ENCODE data around the gene P4HTM. TPM values are rescaled to one million over a fixed set of nuclear protein-coding genes. Genes with fewer than 3 reads are reported as not detected.

Gene P4HTM
- total and polyA plus RNA-seq, 2 of the 4 experiments (the other 2 are of a cell fraction) = 10.4 to 26.1 TPM

GRCh38 chr3:49005303-49005680 is 15.3 kb downstream of the P4HTM start:
- dilution Hi-C loops (cut with HindIII; ENCODE audit: low sequenced_read_pairs, unreplicated experiment) (no loop called here), intact Hi-C loops (cut with micrococcal nuclease) (no loop called here), in situ Hi-C loops (cut with MboI; ENCODE audit: low sequenced_read_pairs) (no loop called here)
- WGBS, 2 experiments (ENCODE audit: extremely low coverage in 2 of 2, insufficient read length in 1 of 2) = 83% methylated on average over 1 of the region's 3 CpGs; no CpG with 5 or more reads in 1 of the 2 experiments
- H3K4me3 ChIP-seq (ENCODE audit: insufficient read depth, low read depth, low read length) = no peak overlapping the region
- H2BK15ac ChIP-seq (ENCODE audit: low read depth, low read length) = no peak overlapping the region
- H2AFZ ChIP-seq (replicated peaks; ENCODE audit: low read length, poor library complexity) = no peak overlapping the region
- peaks cover 21% of the 10 kb centered on the region for H3K9me1 ChIP-seq (ENCODE audit: insufficient read depth, low read length)
- H3K56ac ChIP-seq (ENCODE audit: extremely low read depth, insufficient read depth, low read length) = no peak overlapping the region
- H3K9ac ChIP-seq (ENCODE audit: low read depth, low read length) = no peak overlapping the region
- H4K91ac ChIP-seq (ENCODE audit: insufficient read depth, low read depth, low read length) = no peak overlapping the region
- H2AK5ac ChIP-seq (ENCODE audit: low read depth, low read length) = peak overlapping the region; percentile 87; the same call in 1 of the 2 replicates
- no peak for DNase-seq
- H3K4me1 ChIP-seq (ENCODE audit: control insufficient read depth, insufficient read depth, low read length) = peaks cover 11% of the 10 kb centered on the region
- ChIA-PET POLR2A (ENCODE audit: unreplicated experiment) (no interaction called here), CTCF (no interaction called here)
- no peak overlapping the region for H3K14ac ChIP-seq (replicated peaks; ENCODE audit: low read depth, low read length)
- no peak overlapping the region for H3K23ac ChIP-seq (ENCODE audit: low read depth, low read length)
- H2BK5ac ChIP-seq (ENCODE audit: low read depth, low read length, poor library complexity, severe bottlenecking) = no peak overlapping the region
- no peak overlapping the region for H2AK9ac ChIP-seq (replicated peaks; ENCODE audit: low read depth, low read length, poor library complexity)
- peaks cover 0 to 42% of the 10 kb centered on the region in 2 experiments; a peak in 2 of 4 replicates for H3K79me1 ChIP-seq (ENCODE audit: low read depth in 1 of 2, low read length in 2 of 2)
- peaks cover 18% of the 10 kb centered on the region for H4K20me1 ChIP-seq (ENCODE audit: insufficient read depth, low read length)
- peaks cover 3% of the 10 kb centered on the region; the same call in 1 of the 2 replicates for H3K36me3 ChIP-seq (ENCODE audit: control insufficient read depth, insufficient read depth, low read length)
- no peak overlapping the region for H2BK20ac ChIP-seq (ENCODE audit: low read depth, low read length)
- H3K9me3 ChIP-seq (ENCODE audit: control insufficient read depth, insufficient read depth, low read length) = no peaks in the 10 kb centered on the region
- H2BK120ac ChIP-seq (ENCODE audit: low read depth, low read length) = no peak overlapping the region
- no peak overlapping the region for H4K8ac ChIP-seq (ENCODE audit: low read depth in 2 of 2, low read length in 2 of 2)
- no peak overlapping the region for H3K4me2 ChIP-seq (ENCODE audit: low read depth, low read length)
- no TSS peak for BruUV-seq (replicated peaks)
- H3K27ac ChIP-seq (ENCODE audit: insufficient read depth, low read length) = no peak overlapping the region
- no peak overlapping the region for H3K4ac ChIP-seq (ENCODE audit: low read depth, low read length)
- TF ChIP-seq MXI1 (IDR thresholded peaks at IDR 0.05; ENCODE audit: borderline replicate concordance, low read depth, low read length) = no peak
- TF ChIP-seq RCOR1 (IDR thresholded peaks at IDR 0.05; ENCODE audit: insufficient replicate concordance, low read length) = no peak
- no peak for TF ChIP-seq CHD1 (IDR thresholded peaks at IDR 0.05; ENCODE audit: low read depth, low read length)
- TF ChIP-seq NFE2L2 (IDR thresholded peaks at IDR 0.05; ENCODE audit: low read depth, low read length) = no peak
- no peak for TF ChIP-seq MAZ (IDR thresholded peaks at IDR 0.05; ENCODE audit: borderline replicate concordance, low read depth, low read length)
- TF ChIP-seq FOS (IDR thresholded peaks at IDR 0.05; ENCODE audit: low read depth, low read length) = no peak
- TF ChIP-seq RAD21 (IDR thresholded peaks at IDR 0.05; ENCODE audit: low read length) = no peak
- no peak for TF ChIP-seq ELK1 (IDR thresholded peaks at IDR 0.05; ENCODE audit: borderline replicate concordance, low read depth, low read length)
- no peak for TF ChIP-seq SMC3 (IDR thresholded peaks at IDR 0.05; ENCODE audit: low read depth, low read length)
- TF ChIP-seq USF2 (IDR thresholded peaks at IDR 0.05; ENCODE audit: low read depth, low read length) = no peak
- TF ChIP-seq BHLHE40 (IDR thresholded peaks at IDR 0.05; ENCODE audit: low read depth, low read length) = no peak
- no peak for TF ChIP-seq CTCF (conservative IDR thresholded peaks at IDR 0.05; ENCODE audit: low read depth, low read length)
- no peak for TF ChIP-seq CEBPB (IDR thresholded peaks at IDR 0.05; ENCODE audit: low read depth, low read length)
- TF ChIP-seq POLR2A (IDR thresholded peaks at IDR 0.05; ENCODE audit: low read depth, low read length) = no peak
- TF ChIP-seq RFX5 (IDR thresholded peaks at IDR 0.05; ENCODE audit: low read depth, low read length) = no peak
- no peak for TF ChIP-seq MAFK (IDR thresholded peaks at IDR 0.05; ENCODE audit: low read depth, low read length)
- H4K5ac ChIP-seq (ENCODE audit: low read depth, low read length) = no peak overlapping the region
- H3K18ac ChIP-seq (ENCODE audit: low read depth, low read length) = no peak overlapping the region
- H3K27me3 ChIP-seq (ENCODE audit: control insufficient read depth, insufficient read depth, low read length) = no peaks in the 10 kb centered on the region
- no peak for ATAC-seq (ENCODE audit: low read depth)

All from IMR-90 (cell line).